PC-9 (cell line): ENCODE data around the gene MIS12. TPM values are rescaled to one million over a fixed set of nuclear protein-coding genes. Genes with fewer than 3 reads are reported as not detected.

Source experiments
- BruUV-seq: library from RNA; stranded (reverse); fragments of 400-500 nt; replicated peaks from 2 replicates; lab custom pipeline; 2021; lab: Mats Ljungman, UMichigan
- CTCF ChIA-PET: fragments of 300-600 bp; sonication (Branson Sonifier 250); formaldehyde crosslinking; loops from one replicate; lab custom pipeline; 2022; ENCODE audit warnings: antibody characterized with exemption; lab: Charles Lee
- POLR2A ChIA-PET: fragments of 300-600 bp; sonication (Branson Sonifier 250); formaldehyde crosslinking; loops from one replicate; lab custom pipeline; 2022; ENCODE audit warnings: antibody characterized with exemption; ENCODE audit not compliant: unreplicated experiment; lab: Charles Lee
- DNase-seq, 2 experiments: peaks; one replicate each; pipeline versions ENCODE4 v3.0.0 to v3.0.0-alpha.2; 2015 to 2022; ENCODE audit warnings: mixed read lengths in 1 of 2
- H2AFZ ChIP-seq: fragments of 200-600 bp; sonication (generic); 2 replicates; pipeline ENCODE4 v1.8.1; 2017; ENCODE audit warnings: antibody characterized with exemption
- H3F3A ChIP-seq: fragments of 200-600 bp; sonication (generic); 2 replicates; pipeline ENCODE4 v1.8.1; 2017; ENCODE audit warnings: antibody characterized with exemption, mild to moderate bottlenecking, low read depth; ENCODE audit not compliant: insufficient read depth
- H3K27ac ChIP-seq: fragments of 200-600 bp; sonication (generic); 2 replicates; pipeline ENCODE4 v1.6.1; 2016; ENCODE audit warnings: mixed run types
- H3K27me3 ChIP-seq: fragments of 200-600 bp; sonication (generic); 2 replicates; pipeline ENCODE4 v1.6.1; 2016; ENCODE audit warnings: low read depth, mixed run types; ENCODE audit not compliant: insufficient read depth
- H3K36me3 ChIP-seq: fragments of 200-600 bp; sonication (generic); 2 replicates; pipeline ENCODE4 v1.6.1; 2016; ENCODE audit warnings: low read depth, mixed run types
- H3K4me1 ChIP-seq: fragments of 200-600 bp; sonication (generic); replicated peaks from 2 replicates; pipeline ENCODE4 v1.6.1; 2016; ENCODE audit warnings: mixed run types; ENCODE audit not compliant: insufficient read depth
- H3K4me2 ChIP-seq: fragments of 200-600 bp; sonication (generic); 2 replicates; pipeline ENCODE4 v1.6.1; 2017; ENCODE audit warnings: mixed run types
- H3K4me3 ChIP-seq: fragments of 200-600 bp; sonication (generic); 2 replicates; pipeline ENCODE4 v1.6.1; 2016; ENCODE audit warnings: mixed run types
- H3K79me2 ChIP-seq: fragments of 200-600 bp; sonication (generic); 2 replicates; pipeline ENCODE4 v1.6.1; 2017; ENCODE audit warnings: low read depth, mixed run types
- H3K9me2 ChIP-seq: fragments of 200-600 bp; sonication (generic); 2 replicates; pipeline ENCODE4 v1.8.1; 2017; ENCODE audit warnings: mild to moderate bottlenecking; ENCODE audit not compliant: insufficient read depth
- H3K9me3 ChIP-seq: fragments of 200-600 bp; sonication (generic); 2 replicates; pipeline ENCODE4 v1.8.1; 2016; ENCODE audit warnings: low read depth; ENCODE audit not compliant: insufficient read depth
- H4K20me1 ChIP-seq: fragments of 200-600 bp; sonication (generic); 2 replicates; pipeline ENCODE4 v1.8.1; 2017; ENCODE audit not compliant: insufficient read depth
- CTCF ChIP-seq: fragments of 200-600 bp; sonication (generic); conservative IDR thresholded peaks from 2 replicates; pipeline ENCODE4 v1.6.1; 2017; ENCODE audit warnings: mixed run types, antibody characterized with exemption, mild to moderate bottlenecking, moderate library complexity
- EZH2 ChIP-seq: fragments of 200-600 bp; sonication (generic); IDR thresholded peaks from 2 replicates; pipeline ENCODE4 v1.8.0; 2017; ENCODE audit warnings: antibody characterized with exemption, low read depth
- intact Hi-C: fragments of 100-400 bp; cut with micrococcal nuclease; formaldehyde crosslinking; loops from one replicate; pipeline ENCODE4 v1.10.0; 2022; ENCODE audit not compliant: unreplicated experiment
- total RNA-seq: library from RNA; stranded (reverse); gene quantifications from 2 replicates; pipeline ENCODE4 v1.2.3, GENCODE V29; 2021

MIS12 gene
- total RNA-seq, 1 experiment from 2014 or later, result 19.5 TPM

- Histone ChIP-seq H3K36me3 (no peaks in the 10 kb centered on the region), H3K4me1 (no peaks in the 10 kb centered on the region), H3K27me3 (no peaks in the 10 kb centered on the region), H3K9me2 (no peaks in the 10 kb centered on the region), H3K4me2 (no peak overlapping the region), H4K20me1 (no peaks in the 10 kb centered on the region), H3K9me3 (no peaks in the 10 kb centered on the region), H3K4me3 (no peak overlapping the region), H3F3A (no peaks in the 10 kb centered on the region), H2AFZ (no peak overlapping the region), H3K79me2 (no peaks in the 10 kb centered on the region), H3K27ac (no peak overlapping the region)
- intact Hi-C loops, result no loop called here
- no peak for DNase-seq
- POLR2A ChIA-PET, result no interaction called here
- no peak for TF ChIP-seq CTCF
- TF ChIP-seq EZH2, result no peak
- no TSS peak for BruUV-seq
- CTCF ChIA-PET, result no interaction called here
Observed at GRCh38 chr17:5500247-5500588, 13.9 kb downstream of the MIS12 start.

- Histone ChIP-seq H3K4me2 (no peak overlapping the region), H3K9me2 (no peaks in the 10 kb centered on the region), H3K9me3 (no peaks in the 10 kb centered on the region), H2AFZ (no peak overlapping the region), H4K20me1 (no peaks in the 10 kb centered on the region), H3K36me3 (no peaks in the 10 kb centered on the region), H3K79me2 (no peaks in the 10 kb centered on the region), H3K27me3 (no peaks in the 10 kb centered on the region), H3K27ac (no peak overlapping the region), H3F3A (no peaks in the 10 kb centered on the region), H3K4me1 (no peaks in the 10 kb centered on the region), H3K4me3 (no peak overlapping the region)
- ChIA-PET POLR2A (interaction anchor here (0.6 kb wide), 1 partner anchor 309 kb away, joined by 4 read pairs; the partner anchor contains the start of gene ZNF594), CTCF (interaction anchor here (0.6 kb wide), 1 partner anchor 38 kb away, joined by 3 read pairs; no protein-coding TSS in a partner anchor)
- intact Hi-C loops, result no loop called here
- no TSS peak for BruUV-seq
- DNase-seq, result peak in 1 of 2 experiments; percentile 63
- TF ChIP-seq EZH2, result no peak
- TF ChIP-seq CTCF, result no peak
Observed at GRCh38 chr17:5500589-5501391, 14.4 kb downstream of the MIS12 start.

GRCh38 chr17:5501685-5502084 is 15.3 kb downstream of the MIS12 start:
- no peak overlapping the region for H3K4me3 ChIP-seq
- H3K79me2 ChIP-seq, result no peaks in the 10 kb centered on the region
- H4K20me1 ChIP-seq, result no peaks in the 10 kb centered on the region
- ChIA-PET CTCF (interaction anchor here (0.6 kb wide), 2 partner anchors 33 to 37 kb away, joined by 3 read pairs; partner anchors contain the start of gene DHX33), POLR2A (no interaction called here)
- H3K4me1 ChIP-seq, result no peaks in the 10 kb centered on the region
- no peaks in the 10 kb centered on the region for H3K9me3 ChIP-seq
- no peak overlapping the region for H3K4me2 ChIP-seq
- BruUV-seq, result no TSS peak
- H3K36me3 ChIP-seq, result no peaks in the 10 kb centered on the region
- H3K27me3 ChIP-seq, result 0 out of 2 replicates have a peak, but pooled peaks cover 2% of the 10 kb centered on the region
- no peaks in the 10 kb centered on the region for H3K9me2 ChIP-seq
- no peak overlapping the region for H2AFZ ChIP-seq
- H3F3A ChIP-seq, result no peaks in the 10 kb centered on the region
- no peak overlapping the region for H3K27ac ChIP-seq
- TF ChIP-seq CTCF, result no peak
- TF ChIP-seq EZH2, result no peak
- intact Hi-C loops, result no loop called here
- no peak for DNase-seq
